ENCODE results near the gene CCDC142. TPM values are rescaled to one million over a fixed set of nuclear protein-coding genes. Genes with fewer than 3 reads are reported as not detected.

Gene CCDC142
- polyA plus RNA-seq, 1 donor from 2014 or later = 21.6 TPM

DNA sequence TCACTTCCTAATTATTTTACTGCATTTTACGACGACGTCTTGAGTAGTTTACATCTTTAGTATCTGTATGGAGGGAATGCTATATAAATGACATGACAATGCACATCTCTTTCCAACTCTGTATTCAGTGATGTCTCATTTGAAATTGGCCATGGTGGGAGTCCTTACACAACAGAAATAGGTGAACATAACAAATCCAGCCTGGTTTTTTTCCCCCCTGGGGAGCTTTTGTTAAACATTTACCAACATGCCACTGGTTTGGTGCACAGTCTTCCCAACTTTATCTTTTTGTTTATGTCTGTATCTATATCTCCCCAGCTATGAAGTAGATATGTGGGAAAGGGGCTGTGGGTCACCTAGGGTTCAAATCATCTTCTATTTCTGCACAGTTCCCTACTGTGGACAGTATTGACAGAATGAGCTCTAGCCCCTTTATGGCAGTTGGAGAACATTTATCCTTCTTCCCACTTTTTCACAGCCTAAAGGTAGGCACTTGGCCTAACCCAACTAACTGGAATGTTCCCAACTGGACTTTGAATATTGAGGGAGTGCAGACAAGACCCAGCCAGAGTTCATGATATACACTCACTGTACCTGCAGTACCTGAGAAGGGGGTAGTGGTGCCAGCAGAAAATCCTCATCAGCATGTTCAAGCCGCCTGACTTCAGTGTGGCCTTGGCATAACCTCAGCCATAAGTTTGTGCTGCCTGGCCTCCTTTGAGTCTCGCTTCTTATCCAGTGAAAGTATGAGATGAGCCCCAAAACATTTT, 35.4 kb downstream of the CCDC142 start:
- H3K9me3 ChIP-seq (ENCODE audit: low read length) = no peaks in the 10 kb centered on the region
- H3K9ac ChIP-seq (ENCODE audit: low read length) = no peak overlapping the region
- peaks cover 6% of the 10 kb centered on the region for H3K27me3 ChIP-seq (ENCODE audit: insufficient read depth, low read depth, low read length)
- H3K4me3 ChIP-seq (ENCODE audit: low read length) = no peak overlapping the region
- H3F3A ChIP-seq (ENCODE audit: insufficient read depth, low read length, poor library complexity, severe bottlenecking) = no peaks in the 10 kb centered on the region
- H3K36me3 ChIP-seq (ENCODE audit: insufficient read depth, low read length) = no peaks in the 10 kb centered on the region
- TF ChIP-seq RAD21 (conservative IDR thresholded peaks at IDR 0.05) = no peak
- no peak for TF ChIP-seq REST (IDR thresholded peaks at IDR 0.05; ENCODE audit: borderline replicate concordance)
- no peak for TF ChIP-seq EP300 (conservative IDR thresholded peaks at IDR 0.05; ENCODE audit: poor library complexity, severe bottlenecking)
- TF ChIP-seq TAF1 (IDR thresholded peaks at IDR 0.05; ENCODE audit: low read depth) = no peak
- TF ChIP-seq POLR2AphosphoS5 (IDR thresholded peaks at IDR 0.05) = no peak
- TF ChIP-seq EZH2 (IDR thresholded peaks at IDR 0.05; ENCODE audit: borderline replicate concordance, insufficient read depth, low read length, poor library complexity, severe bottlenecking) = no peak
- TF ChIP-seq MXI1 (conservative IDR thresholded peaks at IDR 0.05; ENCODE audit: poor library complexity, severe bottlenecking) = no peak
- no peak for TF ChIP-seq SMC3 (conservative IDR thresholded peaks at IDR 0.05; ENCODE audit: poor library complexity)
- TF ChIP-seq CTCF (IDR thresholded peaks at IDR 0.05; ENCODE audit: poor library complexity, severe bottlenecking) = no peak
- no peak overlapping the region for H3K27ac ChIP-seq (ENCODE audit: low read length)
- H3K9me2 ChIP-seq (ENCODE audit: insufficient read depth, low read length) = no peaks in the 10 kb centered on the region
- H2AFZ ChIP-seq (ENCODE audit: low read depth, low read length) = no peak overlapping the region
- no peak overlapping the region for H3K4me2 ChIP-seq (ENCODE audit: low read length)
- no peaks in the 10 kb centered on the region for H4K20me1 ChIP-seq (ENCODE audit: insufficient read depth)
- H3K79me2 ChIP-seq (replicated peaks; ENCODE audit: insufficient read depth, low read length) = no peaks in the 10 kb centered on the region

GRCh38 chr2:74444498-74445318, 38.1 kb downstream of the CCDC142 start:
- peaks cover 29% of the 10 kb centered on the region for H3K27me3 ChIP-seq (ENCODE audit: insufficient read depth, low read depth, low read length)
- no peaks in the 10 kb centered on the region for H3K9me3 ChIP-seq (ENCODE audit: low read length)
- no peak overlapping the region for H3K27ac ChIP-seq (ENCODE audit: low read length)
- H3K9me2 ChIP-seq (ENCODE audit: insufficient read depth, low read length) = no peaks in the 10 kb centered on the region
- no peak overlapping the region for H3K4me2 ChIP-seq (ENCODE audit: low read length)
- no peak overlapping the region for H3K4me3 ChIP-seq (ENCODE audit: low read length)
- no peaks in the 10 kb centered on the region for H4K20me1 ChIP-seq (ENCODE audit: insufficient read depth)
- H2AFZ ChIP-seq (ENCODE audit: low read depth, low read length) = no peak overlapping the region
- TF ChIP-seq TAF1 (IDR thresholded peaks at IDR 0.05; ENCODE audit: low read depth) (no peak), EP300 (conservative IDR thresholded peaks at IDR 0.05; ENCODE audit: poor library complexity, severe bottlenecking) (no peak), POLR2AphosphoS5 (IDR thresholded peaks at IDR 0.05) (no peak), CTCF (IDR thresholded peaks at IDR 0.05; ENCODE audit: poor library complexity, severe bottlenecking) (no peak), REST (IDR thresholded peaks at IDR 0.05; ENCODE audit: borderline replicate concordance) (no peak), EZH2 (IDR thresholded peaks at IDR 0.05; ENCODE audit: borderline replicate concordance, insufficient read depth, low read length, poor library complexity, severe bottlenecking) (no peak), MXI1 (conservative IDR thresholded peaks at IDR 0.05; ENCODE audit: poor library complexity, severe bottlenecking) (no peak), RAD21 (conservative IDR thresholded peaks at IDR 0.05) (no peak)
- no peaks in the 10 kb centered on the region for H3F3A ChIP-seq (ENCODE audit: insufficient read depth, low read length, poor library complexity, severe bottlenecking)
- H3K79me2 ChIP-seq (replicated peaks; ENCODE audit: insufficient read depth, low read length) = no peaks in the 10 kb centered on the region
- H3K36me3 ChIP-seq (ENCODE audit: insufficient read depth, low read length) = no peaks in the 10 kb centered on the region
- H3K9ac ChIP-seq (ENCODE audit: low read length) = no peak overlapping the region
